ENCODE data around the gene CAPN15.

- TF ChIP-seq POLR2A (IDR thresholded peaks at IDR 0.05) (no peak), POLR2AphosphoS5 (IDR thresholded peaks at IDR 0.05) (no peak), CTCF (IDR thresholded peaks at IDR 0.05) (no peak)
Measured at GRCh38 chr16:593807-594206, 66.3 kb downstream of the CAPN15 start.

Measured in gastroesophageal sphincter (tissue), 3 donors.